Measurements from ENCODE around the gene TOP2B. TPM values are rescaled to one million over a fixed set of nuclear protein-coding genes. Genes with fewer than 3 reads are reported as not detected.

TOP2B gene
- polyA plus RNA-seq, 1 donor (not counting 4 experiments of a cell fraction or from before 2014, with no cell fraction given): 71.8 TPM

GRCh38 chr3:25695731-25696420, 31.2 kb upstream of the TOP2B start:
- TF ChIP-seq EZH2 (IDR thresholded peaks at IDR 0.05; ENCODE audit: low read length): no peak
- no peak for TF ChIP-seq CTCF (optimal IDR thresholded peaks at IDR 0.05 in 1 of 3, IDR thresholded peaks at IDR 0.05 in 1 of 3, conservative IDR thresholded peaks at IDR 0.05 in 1 of 3; ENCODE audit: extremely low read depth in 1 of 3, insufficient read depth in 2 of 3, low read length in 3 of 3)
- DNase-seq (ENCODE audit: low read depth, low spot score): no peak
- Histone ChIP-seq H3K9ac (ENCODE audit: control insufficient read depth, extremely low read depth, insufficient read depth, low read length) (no peak overlapping the region), H3K79me2 (ENCODE audit: control insufficient read depth, insufficient read depth, low read length) (no peaks in the 10 kb centered on the region), H3K27me3 (ENCODE audit: control insufficient read depth, extremely low read depth, insufficient read depth, low read length) (no peaks in the 10 kb centered on the region), H2AFZ (ENCODE audit: control insufficient read depth, low read length) (no peak overlapping the region), H4K20me1 (ENCODE audit: control insufficient read depth, extremely low read depth, insufficient read depth, low read length) (no peaks in the 10 kb centered on the region), H3K4me1 (ENCODE audit: control insufficient read depth, extremely low read depth, insufficient read depth, low read length) (no peaks in the 10 kb centered on the region), H3K4me3 (ENCODE audit: control insufficient read depth in 2 of 3, extremely low read depth in 1 of 3, insufficient read depth in 2 of 3, low read depth in 1 of 3, low read length in 3 of 3) (no peak overlapping the region), H3K9me1 (ENCODE audit: control insufficient read depth, extremely low read depth, insufficient read depth, low read length) (no peaks in the 10 kb centered on the region), H3K4me2 (ENCODE audit: control insufficient read depth, extremely low read depth, insufficient read depth, low read depth, low read length) (no peak overlapping the region), H3K36me3 (ENCODE audit: control insufficient read depth in 2 of 2, extremely low read depth in 1 of 2, insufficient read depth in 2 of 2, low read length in 2 of 2) (no peaks in the 10 kb centered on the region), H3K27ac (ENCODE audit: control insufficient read depth, insufficient read depth, low read length) (no peak overlapping the region), H3K9me3 (ENCODE audit: control insufficient read depth, low read depth, low read length) (no peaks in the 10 kb centered on the region)
- FAIRE-seq: no peak
- dilution Hi-C loops (cut with MboI; ENCODE audit: extremely low pct_ligation_motif_present, low sequenced_read_pairs): no loop called here

- Histone ChIP-seq H2AFZ (ENCODE audit: control insufficient read depth, low read length) (no peak overlapping the region), H3K9me3 (ENCODE audit: control insufficient read depth, low read depth, low read length) (no peaks in the 10 kb centered on the region), H3K9ac (ENCODE audit: control insufficient read depth, extremely low read depth, insufficient read depth, low read length) (no peak overlapping the region), H3K4me1 (ENCODE audit: control insufficient read depth, extremely low read depth, insufficient read depth, low read length) (peaks cover 3% of the 10 kb centered on the region), H3K27ac (ENCODE audit: control insufficient read depth, insufficient read depth, low read length) (no peak overlapping the region), H3K4me3 (ENCODE audit: control insufficient read depth in 2 of 3, extremely low read depth in 1 of 3, insufficient read depth in 2 of 3, low read depth in 1 of 3, low read length in 3 of 3) (no peak overlapping the region), H4K20me1 (ENCODE audit: control insufficient read depth, extremely low read depth, insufficient read depth, low read length) (no peaks in the 10 kb centered on the region), H3K27me3 (ENCODE audit: control insufficient read depth, extremely low read depth, insufficient read depth, low read length) (no peaks in the 10 kb centered on the region), H3K4me2 (ENCODE audit: control insufficient read depth, extremely low read depth, insufficient read depth, low read depth, low read length) (no peak overlapping the region), H3K79me2 (ENCODE audit: control insufficient read depth, insufficient read depth, low read length) (no peaks in the 10 kb centered on the region), H3K9me1 (ENCODE audit: control insufficient read depth, extremely low read depth, insufficient read depth, low read length) (no peaks in the 10 kb centered on the region), H3K36me3 (ENCODE audit: control insufficient read depth in 2 of 2, extremely low read depth in 1 of 2, insufficient read depth in 2 of 2, low read length in 2 of 2) (no peaks in the 10 kb centered on the region)
- DNase-seq (ENCODE audit: low read depth, low spot score) (no peak), FAIRE-seq (no peak)
- dilution Hi-C loops (cut with MboI; ENCODE audit: extremely low pct_ligation_motif_present, low sequenced_read_pairs): no loop called here
- TF ChIP-seq EZH2 (IDR thresholded peaks at IDR 0.05; ENCODE audit: low read length) (no peak), CTCF (optimal IDR thresholded peaks at IDR 0.05 in 1 of 3, IDR thresholded peaks at IDR 0.05 in 1 of 3, conservative IDR thresholded peaks at IDR 0.05 in 1 of 3; ENCODE audit: extremely low read depth in 1 of 3, insufficient read depth in 2 of 3, low read length in 3 of 3) (no peak)
Measured at GRCh38 chr3:25693238-25693637, 28.5 kb upstream of the TOP2B start.
